Caco-2 (cell line): ENCODE data around the gene DSCAML1. TPM values are rescaled to one million over a fixed set of nuclear protein-coding genes. Genes with fewer than 3 reads are reported as not detected.

Experiments used
- BruUV-seq: library from RNA; stranded (reverse); fragments of 400-500 nt; replicated peaks from 2 replicates; lab custom pipeline; 2021; lab: Mats Ljungman, UMichigan
- CTCF ChIA-PET: fragments of 300-600 bp; sonication (Branson Sonifier 250); formaldehyde crosslinking; loops from one replicate; lab custom pipeline; 2022; ENCODE audit warnings: antibody characterized with exemption; lab: Charles Lee
- POLR2A ChIA-PET: fragments of 300-600 bp; sonication (Branson Sonifier 250); formaldehyde crosslinking; loops from one replicate; lab custom pipeline; 2022; ENCODE audit warnings: antibody characterized with exemption; lab: Charles Lee
- DNase-seq, 2 experiments: peaks; one replicate each; pipeline versions ENCODE4 v3.0.0 to v3.0.0-alpha.2; 2020 to 2022
- H3K27me3 ChIP-seq: replicated peaks from 2 replicates; pipeline ENCODE4 v1.6.0; 2011; ENCODE audit warnings: low read length; ENCODE audit not compliant: control insufficient read depth, insufficient read depth
- H3K36me3 ChIP-seq: 2 replicates; pipeline ENCODE4 v1.5.1; 2011; ENCODE audit warnings: low read length; ENCODE audit not compliant: control insufficient read depth, insufficient read depth
- H3K4me1 ChIP-seq: fragments of 250-450 bp; sonication (Bioruptor Pico); 2 replicates; pipeline ENCODE4 v1.5.1; 2020; ENCODE audit warnings: mild to moderate bottlenecking
- H3K4me3 ChIP-seq: 2 replicates; pipeline ENCODE4 v1.5.1; 2011; ENCODE audit warnings: low read depth, mild to moderate bottlenecking, control low read depth, low read length
- H3K9me3 ChIP-seq: fragments of 250-450 bp; sonication (Bioruptor Pico); 2 replicates; pipeline ENCODE4 v1.5.1; 2020; ENCODE audit warnings: mild to moderate bottlenecking, moderate library complexity
- H3K27ac Mint-ChIP-seq: one replicate; pipeline ENCODE4 v1.8.0; 2022; ENCODE audit warnings: mixed read lengths; ENCODE audit not compliant: unreplicated experiment
- H3K27me3 Mint-ChIP-seq: one replicate; pipeline ENCODE4 v1.8.0; 2022; ENCODE audit warnings: mixed read lengths; ENCODE audit not compliant: insufficient read depth, unreplicated experiment
- H3K36me3 Mint-ChIP-seq: one replicate; pipeline ENCODE4 v1.8.0; 2022; ENCODE audit warnings: mild to moderate bottlenecking, mixed read lengths; ENCODE audit not compliant: insufficient read depth, unreplicated experiment
- H3K4me1 Mint-ChIP-seq: one replicate; pipeline ENCODE4 v1.8.0; 2022; ENCODE audit warnings: low read depth, mixed read lengths; ENCODE audit not compliant: unreplicated experiment
- H3K4me3 Mint-ChIP-seq: one replicate; pipeline ENCODE4 v1.8.0; 2022; ENCODE audit warnings: mild to moderate bottlenecking, moderate library complexity, mixed read lengths; ENCODE audit not compliant: unreplicated experiment
- H3K9me3 Mint-ChIP-seq: one replicate; pipeline ENCODE4 v1.8.0; 2022; ENCODE audit warnings: mixed read lengths; ENCODE audit not compliant: unreplicated experiment
- CTCF ChIP-seq, 2 experiments: fragments of 200-600 bp in 1 of 2; IDR thresholded peaks; 1 replicate in 1 of 2; 2 replicates in 1 of 2; pipeline versions ENCODE4 v1.5.1 to v1.8.0; 2011 to 2022; ENCODE audit warnings: antibody characterized with exemption in 1 of 2, control low read depth in 1 of 2, inconsistent platforms in 1 of 2, low read depth in 1 of 2, low read length in 1 of 2, mild to moderate bottlenecking in 1 of 2, moderate library complexity in 1 of 2; ENCODE audit not compliant: insufficient read depth in 1 of 2, severe bottlenecking in 1 of 2, unreplicated experiment in 1 of 2
- intact Hi-C: fragments of 100-400 bp; cut with micrococcal nuclease; formaldehyde crosslinking; loops from one replicate; pipeline ENCODE4 v1.10.0; 2022; ENCODE audit not compliant: unreplicated experiment
- total RNA-seq: library from RNA; stranded (reverse); gene quantifications from 2 replicates; pipeline ENCODE4 v1.2.3, GENCODE V29; 2022

The DSCAML1 gene
- total RNA-seq, 1 experiment from 2014 or later, result not detected

GRCh38 chr11:117505285-117505970 is 291.6 kb downstream of the DSCAML1 start:
- no TSS peak for BruUV-seq
- Mint-ChIP-seq H3K9me3 (no peaks in the 10 kb centered on the region), H3K4me3 (no peak overlapping the region), H3K4me1 (no peaks in the 10 kb centered on the region), H3K27ac (no peak overlapping the region), H3K36me3 (no peaks in the 10 kb centered on the region), H3K27me3 (peaks cover 13% of the 10 kb centered on the region)
- Histone ChIP-seq H3K27me3 (no peaks in the 10 kb centered on the region), H3K36me3 (no peaks in the 10 kb centered on the region), H3K4me1 (no peaks in the 10 kb centered on the region), H3K9me3 (no peaks in the 10 kb centered on the region), H3K4me3 (no peak overlapping the region)
- DNase-seq, result no peak
- TF ChIP-seq CTCF (IDR thresholded peaks at IDR 0.05; ENCODE audit: insufficient read depth in 1 of 2, low read depth in 1 of 2, low read length in 1 of 2, severe bottlenecking in 1 of 2, unreplicated experiment in 1 of 2), result no peak
- ChIA-PET POLR2A (no interaction called here), CTCF (interaction anchor here (0.7 to 1.4 kb wide), 2 partner anchors 79 to 318 kb away, joined by 3 to 4 read pairs; no protein-coding TSS in a partner anchor)
- intact Hi-C loops, result no loop called here

- no peaks in the 10 kb centered on the region for H3K27me3 ChIP-seq
- no peak overlapping the region for H3K4me3 ChIP-seq
- H3K9me3 Mint-ChIP-seq, result no peaks in the 10 kb centered on the region
- no peak for TF ChIP-seq CTCF (IDR thresholded peaks at IDR 0.05; ENCODE audit: insufficient read depth in 1 of 2, low read depth in 1 of 2, low read length in 1 of 2, severe bottlenecking in 1 of 2, unreplicated experiment in 1 of 2)
- no peaks in the 10 kb centered on the region for H3K36me3 Mint-ChIP-seq
- H3K36me3 ChIP-seq, result no peaks in the 10 kb centered on the region
- DNase-seq, result no peak
- H3K4me1 ChIP-seq, result no peaks in the 10 kb centered on the region
- H3K9me3 ChIP-seq, result no peaks in the 10 kb centered on the region
- H3K4me3 Mint-ChIP-seq, result no peak overlapping the region
- intact Hi-C loops, result no loop called here
- no peaks in the 10 kb centered on the region for H3K4me1 Mint-ChIP-seq
- ChIA-PET CTCF (no interaction called here), POLR2A (no interaction called here)
- no TSS peak for BruUV-seq
- H3K27me3 Mint-ChIP-seq, result peaks cover 17% of the 10 kb centered on the region
- H3K27ac Mint-ChIP-seq, result no peak overlapping the region
These were observed 294.3 kb downstream of the DSCAML1 start for GRCh38 chr11:117502779-117503100.

- no peaks in the 10 kb centered on the region for H3K9me3 ChIP-seq
- CTCF ChIA-PET, result no interaction called here
- H3K36me3 ChIP-seq, result no peaks in the 10 kb centered on the region
- BruUV-seq, result no TSS peak
- peaks cover 17% of the 10 kb centered on the region for H3K27me3 Mint-ChIP-seq
- intact Hi-C loops, result no loop called here
- H3K27me3 ChIP-seq, result no peaks in the 10 kb centered on the region
- no peak overlapping the region for H3K27ac Mint-ChIP-seq
- H3K36me3 Mint-ChIP-seq, result no peaks in the 10 kb centered on the region
- no peaks in the 10 kb centered on the region for H3K9me3 Mint-ChIP-seq
- H3K4me1 ChIP-seq, result no peaks in the 10 kb centered on the region
- DNase-seq, result no peak
- H3K4me3 ChIP-seq, result no peak overlapping the region
- H3K4me3 Mint-ChIP-seq, result no peak overlapping the region
- no peak for TF ChIP-seq CTCF (IDR thresholded peaks at IDR 0.05; ENCODE audit: insufficient read depth in 1 of 2, low read depth in 1 of 2, low read length in 1 of 2, severe bottlenecking in 1 of 2, unreplicated experiment in 1 of 2)
- POLR2A ChIA-PET, result no interaction called here
- no peaks in the 10 kb centered on the region for H3K4me1 Mint-ChIP-seq
These were observed 294.8 kb downstream of the DSCAML1 start for GRCh38 chr11:117502015-117502778.
